Esophagus muscularis mucosa (tissue), 4 donors: Measurements from ENCODE around the gene MRPL24. TPM values are rescaled to one million over a fixed set of nuclear protein-coding genes. Genes with fewer than 3 reads are reported as not detected.

Experiments used
- DNase-seq: peaks from one replicate; pipeline ENCODE4 v3.0.0-alpha.2; 2017; ENCODE audit errors: extremely low spot score
- H3K27ac ChIP-seq, 4 donors: fragments of 200-600 bp; sonication (generic); replicated peaks in 1 of 4; 1 replicate in 3 of 4; 2 replicates in 1 of 4; pipeline ENCODE4 v1.5.1; 2016 to 2019; ENCODE audit warnings: mild to moderate bottlenecking in 1 of 4
- H3K27me3 ChIP-seq, 4 donors: fragments of 200-600 bp; sonication (generic); one replicate each; pipeline versions ENCODE4 v1.5.1 to v1.6.0; 2016 to 2019
- H3K36me3 ChIP-seq, 4 donors: fragments of 200-600 bp; sonication (generic); one replicate each; pipeline ENCODE4 v1.5.1; 2016 to 2019
- H3K4me1 ChIP-seq, 4 donors: fragments of 200-600 bp; sonication (generic); one replicate each; pipeline ENCODE4 v1.5.1; 2016 to 2019
- H3K4me3 ChIP-seq, 4 donors: fragments of 200-600 bp; sonication (generic); 1 replicate in 2 of 4; 2 replicates in 2 of 4; pipeline ENCODE4 v1.5.1; 2016 to 2019; ENCODE audit warnings: mild to moderate bottlenecking in 4 of 4, moderate library complexity in 1 of 4
- H3K9me3 ChIP-seq, 4 donors: fragments of 200-600 bp; sonication (generic); 1 replicate in 3 of 4; 2 replicates in 1 of 4; pipeline ENCODE4 v1.5.1; 2016 to 2019
- EP300 ChIP-seq: sonication (generic); formaldehyde crosslinking; IDR thresholded peaks from one replicate; pipeline ENCODE4 v1.6.1; 2017; ENCODE audit warnings: antibody characterized with exemption
- POLR2A ChIP-seq: fragments of 450-650 bp; IDR thresholded peaks from one replicate; pipeline ENCODE4 v1.6.1; 2017; ENCODE audit warnings: antibody characterized with exemption, moderate library complexity, mild to moderate bottlenecking, low read depth
- POLR2AphosphoS5 ChIP-seq, 2 donors: sonication (generic); formaldehyde crosslinking; IDR thresholded peaks; one replicate each; pipeline ENCODE4 v1.6.1; 2017; ENCODE audit warnings: antibody characterized with exemption in 2 of 2
- WGBS: methylation state at CpG from one replicate; pipeline ENCODE4 v1.1.5; 2018; 5-methylcytosine and 5-hydroxymethylcytosine counted together
- intact Hi-C: fragments of 100-400 bp; cut with DNase I; formaldehyde crosslinking; loops from one replicate; pipeline ENCODE4 v1.15.1; 2023
- total RNA-seq, 4 donors: library from RNA; depleted of rRNA; stranded (reverse); fragments of >200 nt; gene quantifications; one replicate each; pipeline versions ENCODE4 v1.1.0 to v1.2.1, GENCODE V29; 2016
- TF ChIP-seq, protein P1 (sequence below), 3 experiments: fragments of 200-600 bp in 2 of 3; fragments of 450-650 bp in 1 of 3; sonication (generic) in 2 of 3; IDR thresholded peaks; one replicate each; pipeline ENCODE4 v1.5.1; 2017 to 2019; ENCODE audit warnings: antibody characterized with exemption in 3 of 3, mild to moderate bottlenecking in 2 of 3, moderate library complexity in 1 of 3

Gene MRPL24
- total RNA-seq, 4 donors from 2014 or later = 43.5 to 67.4 (median 62.4) TPM

DNA sequence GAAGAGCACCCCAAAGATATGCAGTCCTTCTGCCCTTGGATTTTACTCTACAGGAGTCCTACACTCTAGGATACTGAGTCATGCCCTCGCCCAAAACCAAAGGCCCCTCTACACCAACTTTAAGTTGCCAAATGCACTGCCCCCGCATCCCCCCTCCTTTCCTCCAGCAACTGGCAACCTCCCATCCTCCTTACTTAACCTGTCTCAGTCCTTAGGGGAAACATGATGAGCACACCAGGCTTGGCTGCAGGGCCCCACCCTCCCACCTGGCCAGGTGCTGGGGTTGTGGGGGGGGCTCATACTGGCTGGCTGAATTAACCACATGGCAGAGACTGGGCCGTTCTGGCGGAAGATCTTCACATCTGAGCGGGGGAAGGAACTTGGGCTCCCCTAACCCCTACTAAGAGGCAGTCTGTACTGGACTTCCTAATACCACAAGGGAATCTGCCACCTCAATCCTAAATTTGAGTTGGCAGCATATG, 9.3 kb upstream of the MRPL24 start:
- Histone ChIP-seq H3K4me3 (peak overlapping the region; percentile 87 to 100 (median 93)), H3K27ac (peak overlapping the region; percentile 93 to 99 (median 98)), H3K4me1 (peaks cover 50 to 66% (median 65%) of the 10 kb centered on the region in 4 donors), H3K36me3 (peaks cover 0 to under 1% (median 0%) of the 10 kb centered on the region in 4 donors), H3K27me3 (no peaks in the 10 kb centered on the region), H3K9me3 (no peaks in the 10 kb centered on the region)
- 11% methylated on average over 3 of the region's 5 CpGs for WGBS
- TF ChIP-seq EP300 (no peak), POLR2AphosphoS5 (IDR thresholded peaks at IDR 0.05) (no peak), POLR2A (no peak)
- TF ChIP-seq, protein P1, sequence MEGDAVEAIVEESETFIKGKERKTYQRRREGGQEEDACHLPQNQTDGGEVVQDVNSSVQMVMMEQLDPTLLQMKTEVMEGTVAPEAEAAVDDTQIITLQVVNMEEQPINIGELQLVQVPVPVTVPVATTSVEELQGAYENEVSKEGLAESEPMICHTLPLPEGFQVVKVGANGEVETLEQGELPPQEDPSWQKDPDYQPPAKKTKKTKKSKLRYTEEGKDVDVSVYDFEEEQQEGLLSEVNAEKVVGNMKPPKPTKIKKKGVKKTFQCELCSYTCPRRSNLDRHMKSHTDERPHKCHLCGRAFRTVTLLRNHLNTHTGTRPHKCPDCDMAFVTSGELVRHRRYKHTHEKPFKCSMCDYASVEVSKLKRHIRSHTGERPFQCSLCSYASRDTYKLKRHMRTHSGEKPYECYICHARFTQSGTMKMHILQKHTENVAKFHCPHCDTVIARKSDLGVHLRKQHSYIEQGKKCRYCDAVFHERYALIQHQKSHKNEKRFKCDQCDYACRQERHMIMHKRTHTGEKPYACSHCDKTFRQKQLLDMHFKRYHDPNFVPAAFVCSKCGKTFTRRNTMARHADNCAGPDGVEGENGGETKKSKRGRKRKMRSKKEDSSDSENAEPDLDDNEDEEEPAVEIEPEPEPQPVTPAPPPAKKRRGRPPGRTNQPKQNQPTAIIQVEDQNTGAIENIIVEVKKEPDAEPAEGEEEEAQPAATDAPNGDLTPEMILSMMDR (IDR thresholded peaks at IDR 0.05) = no peak
- no peak for DNase-seq
- intact Hi-C loops = no loop called here

DNA sequence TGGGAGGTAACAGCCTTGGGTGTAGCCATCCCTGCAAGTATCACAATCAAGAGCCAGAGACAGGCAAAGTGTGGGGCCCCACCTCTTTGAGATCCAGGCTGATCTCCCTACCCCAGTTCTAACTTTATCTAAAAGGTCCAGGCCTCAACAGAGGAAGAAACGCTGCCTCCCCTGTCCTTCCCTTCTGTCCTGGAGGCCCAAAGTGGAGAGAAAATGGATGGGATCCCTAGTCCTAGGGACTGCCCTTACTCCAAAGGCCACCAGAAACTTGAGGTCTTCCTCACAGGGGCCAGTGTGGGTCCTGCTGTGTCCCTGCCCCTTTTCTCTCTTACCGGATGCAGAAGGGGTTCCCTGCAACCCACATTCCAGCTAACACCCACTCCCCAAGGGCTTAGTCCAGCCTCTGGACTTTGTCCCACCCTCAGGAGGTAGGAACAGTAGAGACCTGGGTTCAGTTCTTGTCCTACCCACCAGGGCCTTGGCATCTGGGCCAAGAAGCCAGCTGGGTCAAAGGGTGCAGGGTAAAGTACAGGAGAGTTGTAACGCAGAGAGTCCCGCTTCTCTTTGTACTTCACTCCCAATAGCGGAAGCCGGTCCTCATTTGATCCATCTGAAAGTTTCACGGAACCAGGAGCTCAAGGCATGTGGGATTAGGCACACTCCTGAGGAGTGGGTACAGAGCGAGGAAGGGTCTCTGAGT, 8.7 kb upstream of the MRPL24 start:
- H3K36me3 ChIP-seq = peaks cover 0 to 7% (median 5%) of the 10 kb centered on the region in 4 donors
- TF ChIP-seq EP300 = no peak
- TF ChIP-seq POLR2A = no peak
- TF ChIP-seq, protein P1 (IDR thresholded peaks at IDR 0.05) = no peak
- TF ChIP-seq POLR2AphosphoS5 (IDR thresholded peaks at IDR 0.05) = no peak
- no peaks in the 10 kb centered on the region for H3K9me3 ChIP-seq
- no peaks in the 10 kb centered on the region for H3K27me3 ChIP-seq
- 27% methylated on average over 8 of the region's 8 CpGs for WGBS
- intact Hi-C loops = no loop called here
- H3K4me3 ChIP-seq = peak overlapping the region; percentile 87 to 100 (median 93)
- H3K27ac ChIP-seq = peak overlapping the region; percentile 93 to 99 (median 98)
- DNase-seq = no peak
- peaks cover 56 to 72% (median 72%) of the 10 kb centered on the region in 4 donors for H3K4me1 ChIP-seq

DNA sequence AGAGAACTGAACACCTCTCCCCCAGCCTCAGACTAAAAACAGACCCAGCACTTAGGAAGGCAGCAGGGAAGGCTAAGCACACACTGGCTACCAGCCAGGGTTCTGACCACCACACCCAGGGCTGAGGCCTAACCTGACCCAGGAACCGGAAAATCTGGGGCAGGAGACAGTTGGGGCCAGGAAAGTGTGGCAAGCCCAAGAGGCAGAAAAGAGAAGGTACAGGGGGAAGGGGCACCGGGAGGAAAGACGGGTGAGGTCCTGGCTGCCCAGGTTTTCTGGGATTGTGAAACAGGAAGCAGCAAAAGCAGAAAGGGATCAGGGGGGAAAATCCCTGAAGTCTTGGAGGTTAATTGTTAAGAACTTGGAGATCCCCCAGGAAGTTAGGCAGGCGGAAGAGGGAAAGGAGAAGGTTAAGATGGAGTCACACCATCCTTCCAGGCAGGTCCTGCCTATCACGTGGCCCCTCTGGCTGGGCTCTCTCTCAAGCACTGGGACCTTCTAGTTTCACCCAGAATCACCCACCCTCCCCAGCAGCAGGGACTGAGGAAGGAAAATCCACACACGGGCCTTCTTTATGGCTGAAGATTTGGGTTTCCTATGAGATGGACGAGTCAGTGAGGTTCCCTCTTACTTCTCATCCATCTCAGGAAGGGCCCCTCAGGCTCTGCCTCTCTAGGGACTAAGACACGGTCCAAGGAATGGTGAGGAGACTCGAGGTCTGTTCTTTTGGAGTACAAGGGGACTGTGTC, 8.0 kb upstream of the MRPL24 start:
- Histone ChIP-seq H3K27me3 (no peaks in the 10 kb centered on the region), H3K4me3 (peak overlapping the region; percentile 87 to 100 (median 93)), H3K27ac (peak overlapping the region; percentile 93 to 99 (median 98)), H3K4me1 (peaks cover 56 to 76% (median 74%) of the 10 kb centered on the region in 4 donors), H3K9me3 (no peaks in the 10 kb centered on the region), H3K36me3 (peaks cover 3 to 14% (median 13%) of the 10 kb centered on the region in 4 donors)
- no peak for DNase-seq
- 6% methylated on average over 9 of the region's 9 CpGs for WGBS
- peak; percentile 42 to 67 for TF ChIP-seq POLR2AphosphoS5 (IDR thresholded peaks at IDR 0.05)
- TF ChIP-seq POLR2A = no peak
- intact Hi-C loops = no loop called here

DNA sequence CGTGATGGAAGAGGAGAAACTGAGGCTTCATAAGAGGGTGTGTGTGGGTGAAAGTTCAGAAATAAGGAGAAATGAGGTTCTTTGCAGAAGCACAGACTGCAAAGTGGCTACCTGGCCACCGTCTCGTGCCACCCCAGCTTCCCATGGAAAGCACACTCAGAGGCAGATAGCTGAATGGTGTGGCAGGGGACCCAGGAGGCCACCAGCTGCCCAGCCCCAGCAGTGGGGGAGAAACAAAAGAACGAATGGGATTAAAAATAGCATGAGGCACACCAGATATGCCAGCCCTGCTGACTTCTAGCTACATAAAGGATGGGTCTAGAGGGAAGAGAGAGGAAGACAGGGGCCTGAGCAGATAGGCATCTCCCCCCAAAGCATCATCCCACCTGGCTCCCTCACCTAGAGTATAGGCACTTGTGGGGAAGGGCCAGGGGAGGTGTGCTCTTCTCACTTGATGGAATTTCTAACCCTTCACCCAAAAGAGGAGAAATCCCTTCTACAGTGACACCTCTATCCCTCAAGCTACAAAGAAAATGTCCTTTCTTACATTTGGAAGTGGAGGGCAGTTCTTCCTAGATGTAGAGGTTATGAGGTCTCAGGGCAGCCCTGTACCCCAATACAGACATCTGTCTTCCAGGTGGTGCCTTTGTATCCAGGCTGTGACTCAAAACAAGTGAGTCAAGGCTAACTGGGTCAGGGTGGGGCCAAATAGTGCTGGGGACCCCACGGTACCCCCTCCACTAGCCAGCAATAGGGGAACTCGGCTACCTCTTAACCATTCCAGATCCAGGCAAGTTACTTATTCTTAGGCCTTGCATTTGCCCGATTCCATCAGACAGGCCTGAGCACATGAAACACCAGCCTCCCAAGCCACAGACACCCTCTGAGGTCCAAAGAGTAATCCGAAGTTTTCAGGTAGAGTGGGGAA, 7.1 kb upstream of the MRPL24 start:
- no peaks in the 10 kb centered on the region for H3K9me3 ChIP-seq
- intact Hi-C loops = no loop called here
- no peak for TF ChIP-seq POLR2A
- TF ChIP-seq EP300 = no peak
- TF ChIP-seq, protein P1 (IDR thresholded peaks at IDR 0.05) = no peak
- peak in 1 of 2 donors; percentile 3 for TF ChIP-seq POLR2AphosphoS5 (IDR thresholded peaks at IDR 0.05)
- no peaks in the 10 kb centered on the region for H3K27me3 ChIP-seq
- H3K36me3 ChIP-seq = peaks cover 11 to 23% (median 21%) of the 10 kb centered on the region in 4 donors
- H3K27ac ChIP-seq = peak overlapping the region; percentile 93 to 99 (median 98)
- 7% methylated on average over 8 of the region's 8 CpGs for WGBS
- H3K4me3 ChIP-seq = peak overlapping the region; percentile 87 to 100 (median 93)
- DNase-seq = no peak
- peaks cover 54 to 72% (median 67%) of the 10 kb centered on the region in 4 donors for H3K4me1 ChIP-seq
